ENCODE measurements around the gene PICALM.
"Not testable (repeated sequence)": the region's sequence is repeated elsewhere in the genome, so short reads cannot be mapped to it uniquely, and the experiment has no call there.

PICALM gene

DNA sequence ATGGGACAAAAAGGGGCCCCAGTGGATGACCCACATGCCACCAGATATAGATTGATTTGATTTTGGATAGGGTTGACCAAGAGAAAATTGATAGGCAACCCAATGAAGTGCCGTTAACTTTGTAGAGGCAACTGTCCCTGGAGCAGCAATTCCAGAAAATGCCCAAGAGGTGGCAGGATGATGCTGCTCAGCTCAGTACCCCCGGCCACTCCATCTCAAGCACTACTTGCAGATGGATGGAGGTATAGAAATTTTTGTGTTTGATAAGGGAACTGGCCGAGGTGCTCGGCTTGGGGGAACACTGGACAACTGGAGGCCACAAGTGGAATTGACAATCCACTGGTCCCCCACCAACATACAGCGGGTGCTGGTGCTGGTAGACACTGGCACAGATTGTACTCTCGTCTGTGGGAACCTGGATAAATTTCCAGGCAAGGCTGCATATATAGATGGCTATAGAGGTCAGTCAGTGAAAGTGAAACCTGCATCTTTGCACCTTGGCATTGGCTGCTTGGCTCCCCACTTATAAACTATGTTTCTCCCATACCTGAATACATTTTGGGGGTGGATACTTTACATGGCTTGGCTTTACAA lies 127.4 kb downstream of the PICALM start:
- peak; percentile 62 for DNase-seq (ENCODE audit: low read depth)

GRCh38 chr11:85939099-85940015 lies 129.5 kb downstream of the PICALM start:
- no peak for DNase-seq (ENCODE audit: low read depth)

GRCh38 chr11:85937835-85938234 lies 131.0 kb downstream of the PICALM start:
- no peak for DNase-seq (ENCODE audit: low read depth)

DNA sequence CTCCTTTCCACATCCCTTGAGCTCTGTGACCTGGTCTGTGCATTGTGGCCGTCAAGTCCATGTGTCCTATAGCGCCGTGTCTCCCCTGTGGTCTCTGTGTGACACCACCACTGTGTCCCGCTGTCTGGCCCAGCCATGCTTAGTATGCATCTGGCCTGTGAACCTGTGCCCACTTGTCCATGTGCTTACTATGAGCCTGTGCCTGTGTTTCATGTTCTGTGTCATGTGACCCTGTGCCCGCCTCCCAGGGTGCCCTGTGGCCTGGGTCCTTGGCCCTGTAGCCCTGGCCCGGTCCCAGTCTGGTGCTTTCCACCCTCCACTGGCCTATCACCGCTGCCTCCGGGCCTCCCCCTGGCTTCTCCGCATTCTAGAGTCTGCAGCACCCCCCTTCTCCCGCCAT lies 133.1 kb downstream of the PICALM start:
- DNase-seq (ENCODE audit: low read depth) = no peak

- no peak for DNase-seq (ENCODE audit: low read depth)
Observed at GRCh38 chr11:85934596-85935169, 134.2 kb downstream of the PICALM start.

- no peak for DNase-seq (ENCODE audit: low read depth)
Observed at GRCh38 chr11:85930879-85931366, 138.0 kb downstream of the PICALM start.

GRCh38 chr11:85926653-85927214 lies 142.2 kb downstream of the PICALM start:
- DNase-seq (ENCODE audit: low read depth) = not testable (repeated sequence)

DNA sequence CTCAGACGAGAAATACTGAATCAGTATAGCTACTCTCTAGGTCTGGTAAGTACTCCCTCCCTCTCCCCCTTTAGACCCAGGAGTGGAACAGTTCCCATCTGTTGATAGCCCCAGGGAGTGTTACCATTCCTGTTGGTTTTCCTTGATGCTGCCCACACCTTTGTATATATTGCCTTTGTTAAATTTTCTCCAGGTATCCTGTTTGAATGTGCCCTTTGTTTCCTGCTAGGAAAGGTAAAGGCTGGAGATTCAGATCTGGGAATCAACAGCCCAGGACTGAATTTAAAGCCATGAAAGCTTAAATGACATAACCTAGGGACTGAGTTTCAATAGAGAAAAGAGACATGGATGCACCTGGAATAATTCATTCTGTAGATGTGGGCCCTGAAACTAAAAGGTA lies 145.4 kb downstream of the PICALM start:
- DNase-seq (ENCODE audit: low read depth) = no peak

- no peak for DNase-seq (ENCODE audit: low read depth)
Observed at GRCh38 chr11:85922367-85922766, 146.5 kb downstream of the PICALM start.

DNA sequence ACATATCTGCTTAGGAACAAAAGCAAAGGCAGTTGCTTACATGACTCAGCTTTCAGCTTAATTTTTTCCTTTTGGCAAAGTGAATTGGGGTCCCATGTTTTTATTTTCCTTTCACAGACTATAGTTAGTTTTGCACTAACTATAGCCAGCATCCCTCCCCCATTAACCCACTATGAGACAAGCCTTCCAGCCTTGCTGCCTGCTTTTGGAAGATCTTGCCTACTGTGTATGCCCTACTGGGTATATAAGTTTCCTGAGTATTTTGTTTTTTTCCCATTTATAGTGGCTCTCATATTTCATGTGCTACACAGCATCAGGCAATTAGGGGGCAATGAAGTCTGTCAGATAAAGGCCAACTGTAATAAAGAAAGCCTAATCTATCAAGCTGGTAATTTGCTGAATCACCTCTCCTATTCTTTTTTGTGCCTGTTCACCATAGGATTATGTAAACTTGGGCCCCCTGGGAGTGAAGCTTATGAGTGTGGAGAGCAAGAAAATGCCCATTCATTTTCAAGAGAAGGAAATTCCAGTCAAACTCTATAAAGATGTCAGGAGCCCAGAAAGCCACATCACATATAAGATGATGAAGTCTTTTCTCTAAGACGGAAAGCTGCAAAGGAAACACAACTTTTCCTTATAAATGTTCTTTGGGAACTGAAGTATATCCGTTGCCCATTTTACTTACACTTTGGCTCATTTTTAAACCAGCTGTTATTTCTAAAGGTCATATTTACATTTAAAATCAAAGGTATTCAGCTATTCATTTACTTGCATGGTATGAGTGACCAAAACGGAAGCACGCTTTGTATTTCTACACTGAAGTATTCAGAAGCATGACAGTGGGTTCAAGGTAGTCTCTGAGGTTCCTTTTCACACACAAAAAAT lies 149.7 kb downstream of the PICALM start:
- DNase-seq (ENCODE audit: low read depth) = no peak

DNA sequence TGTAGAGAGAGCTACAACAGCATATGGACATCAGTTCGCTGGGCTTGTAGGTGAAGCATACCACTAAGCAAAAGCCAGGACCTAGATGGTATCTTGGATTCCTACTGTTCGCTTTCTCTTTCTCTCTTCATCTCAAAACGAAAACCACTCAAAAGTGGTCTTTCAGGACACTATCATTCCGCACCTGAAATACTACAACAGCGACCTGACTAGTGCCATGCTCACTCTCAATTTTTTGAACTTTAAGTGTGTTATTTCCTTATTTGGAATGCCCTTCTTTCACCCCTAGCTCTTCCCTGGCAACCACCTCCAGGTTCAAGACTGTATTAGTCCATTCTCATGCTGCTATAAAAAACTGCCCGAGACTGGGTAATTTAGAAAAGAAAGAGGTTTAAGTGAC lies 154.5 kb downstream of the PICALM start:
- no peak for DNase-seq (ENCODE audit: low read depth)

DNA sequence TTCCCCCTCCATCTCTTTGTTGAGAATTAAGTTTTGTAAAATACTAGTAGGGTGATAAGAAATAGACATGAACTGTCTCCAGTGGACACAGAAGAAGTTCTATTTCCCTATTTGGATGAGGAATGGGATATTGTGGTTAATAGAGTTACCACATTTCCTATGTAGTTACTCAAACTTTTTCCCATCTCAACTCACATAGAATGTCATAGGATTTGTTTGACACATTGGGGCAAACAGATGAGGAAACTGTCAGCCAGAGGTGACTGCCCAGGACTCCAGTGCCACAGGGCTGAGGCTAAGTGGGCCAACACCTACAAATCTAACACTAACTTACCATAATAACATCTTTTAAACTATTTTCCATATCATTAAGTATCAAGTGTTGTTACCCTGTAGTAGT lies 155.4 kb downstream of the PICALM start:
- DNase-seq (ENCODE audit: low read depth) = no peak

DNA sequence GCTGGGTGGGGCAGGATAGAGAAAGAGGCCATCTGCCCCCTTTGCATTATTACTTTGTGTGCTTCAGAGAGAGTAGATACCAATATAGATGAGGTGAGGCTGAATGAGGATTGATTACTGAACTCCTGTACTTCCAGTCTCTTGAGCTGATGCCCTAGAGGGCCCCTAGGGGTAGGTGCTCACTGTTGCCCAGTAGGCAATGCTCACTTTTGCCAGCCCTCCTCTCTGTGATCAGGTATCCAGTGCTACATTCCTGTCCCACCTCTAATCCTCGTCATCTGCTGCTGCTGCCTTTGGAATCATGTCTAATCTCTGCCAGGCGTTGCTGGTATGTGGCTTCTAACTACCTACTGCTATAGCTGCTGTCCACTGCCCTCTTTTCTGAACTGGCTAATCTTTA lies 156.5 kb downstream of the PICALM start:
- no peak for DNase-seq (ENCODE audit: low read depth)

All from fibroblast of the conjunctiva (primary cell).